ENCODE measurements around the gene AREG.

- TF ChIP-seq CTCF (IDR thresholded peaks at IDR 0.05; ENCODE audit: poor library complexity) (no peak), EZH2phosphoT487 (IDR thresholded peaks at IDR 0.05; ENCODE audit: low read depth, severe bottlenecking, unreplicated experiment) (no peak), EZH2 (IDR thresholded peaks at IDR 0.05; ENCODE audit: borderline replicate concordance) (no peak)
These were observed 58.6 kb downstream of the AREG start for GRCh38 chr4:74503580-74503979.
